Loucy (cell line): ENCODE results near the gene ACSM6.

Experiments used
- H2AFZ ChIP-seq: fragments of 200-600 bp; sonication (generic); 2 replicates; pipeline ENCODE4 v1.6.0; 2016; ENCODE audit warnings: antibody characterized with exemption, mild to moderate bottlenecking, low read length, moderate library complexity
- H3F3A ChIP-seq: fragments of 200-600 bp; 2 replicates; pipeline ENCODE4 v1.6.0; 2016; ENCODE audit warnings: antibody characterized with exemption, low read depth, mild to moderate bottlenecking
- H3K27me3 ChIP-seq: fragments of 200-600 bp; sonication (generic); 2 replicates; pipeline ENCODE4 v1.6.1; 2014; ENCODE audit warnings: low read length, mild to moderate bottlenecking; ENCODE audit not compliant: insufficient read depth, poor library complexity, severe bottlenecking
- H3K36me3 ChIP-seq: fragments of 200-600 bp; sonication (generic); 2 replicates; pipeline ENCODE4 v1.6.1; 2016; ENCODE audit warnings: low read length; ENCODE audit not compliant: insufficient read depth
- H3K4me1 ChIP-seq: fragments of 200-600 bp; sonication (generic); 2 replicates; pipeline ENCODE4 v1.5.1; 2014; ENCODE audit warnings: low read length, mild to moderate bottlenecking; ENCODE audit not compliant: insufficient read depth, poor library complexity, severe bottlenecking
- H3K4me2 ChIP-seq: fragments of 200-600 bp; sonication (generic); 2 replicates; pipeline ENCODE4 v1.6.0; 2014; ENCODE audit warnings: antibody characterized with exemption, low read length, low read depth, mild to moderate bottlenecking; ENCODE audit not compliant: poor library complexity, severe bottlenecking
- H3K4me3 ChIP-seq: fragments of 200-600 bp; sonication (generic); 2 replicates; pipeline ENCODE4 v1.5.1; 2014; ENCODE audit warnings: low read length, mild to moderate bottlenecking, mixed read lengths; ENCODE audit not compliant: poor library complexity, severe bottlenecking
- H3K79me2 ChIP-seq: fragments of 200-600 bp; sonication (generic); 2 replicates; pipeline ENCODE4 v1.6.1; 2014; ENCODE audit warnings: low read length; ENCODE audit not compliant: insufficient read depth
- H3K9ac ChIP-seq: fragments of 200-600 bp; sonication (generic); 2 replicates; pipeline ENCODE4 v1.6.0; 2014; ENCODE audit warnings: mild to moderate bottlenecking, low read depth, low read length, moderate library complexity; ENCODE audit not compliant: poor library complexity, severe bottlenecking
- H3K9me2 ChIP-seq: fragments of 200-600 bp; sonication (generic); replicated peaks from 2 replicates; pipeline ENCODE4 v1.6.1; 2016; ENCODE audit warnings: low read depth, low read length, mixed read lengths
- H3K9me3 ChIP-seq: fragments of 200-600 bp; sonication (generic); 2 replicates; pipeline ENCODE4 v1.6.1; 2014; ENCODE audit warnings: mild to moderate bottlenecking, antibody characterized with exemption, low read length, low read depth; ENCODE audit not compliant: insufficient read depth
- H4K20me1 ChIP-seq: fragments of 200-600 bp; sonication (generic); 2 replicates; pipeline ENCODE4 v1.6.0; 2014; ENCODE audit warnings: antibody characterized with exemption, low read length, mild to moderate bottlenecking; ENCODE audit not compliant: insufficient read depth, poor library complexity, severe bottlenecking
- EZH2phosphoT487 ChIP-seq: fragments of 200-600 bp; IDR thresholded peaks from 2 replicates; pipeline ENCODE4 v1.6.1; 2018; ENCODE audit warnings: antibody characterized with exemption, mild to moderate bottlenecking, moderate library complexity, borderline replicate concordance
- TF ChIP-seq, protein P1 (sequence below): fragments of 200-600 bp; sonication (generic); conservative IDR thresholded peaks from 2 replicates; pipeline ENCODE4 v1.5.1; 2014; ENCODE audit warnings: mild to moderate bottlenecking, antibody characterized with exemption, low read length

The ACSM6 gene

GRCh38 chr10:95187617-95188016 lies 6.4 kb upstream of the ACSM6 start:
- H3K27me3 ChIP-seq, result no peaks in the 10 kb centered on the region
- TF ChIP-seq, protein P1, sequence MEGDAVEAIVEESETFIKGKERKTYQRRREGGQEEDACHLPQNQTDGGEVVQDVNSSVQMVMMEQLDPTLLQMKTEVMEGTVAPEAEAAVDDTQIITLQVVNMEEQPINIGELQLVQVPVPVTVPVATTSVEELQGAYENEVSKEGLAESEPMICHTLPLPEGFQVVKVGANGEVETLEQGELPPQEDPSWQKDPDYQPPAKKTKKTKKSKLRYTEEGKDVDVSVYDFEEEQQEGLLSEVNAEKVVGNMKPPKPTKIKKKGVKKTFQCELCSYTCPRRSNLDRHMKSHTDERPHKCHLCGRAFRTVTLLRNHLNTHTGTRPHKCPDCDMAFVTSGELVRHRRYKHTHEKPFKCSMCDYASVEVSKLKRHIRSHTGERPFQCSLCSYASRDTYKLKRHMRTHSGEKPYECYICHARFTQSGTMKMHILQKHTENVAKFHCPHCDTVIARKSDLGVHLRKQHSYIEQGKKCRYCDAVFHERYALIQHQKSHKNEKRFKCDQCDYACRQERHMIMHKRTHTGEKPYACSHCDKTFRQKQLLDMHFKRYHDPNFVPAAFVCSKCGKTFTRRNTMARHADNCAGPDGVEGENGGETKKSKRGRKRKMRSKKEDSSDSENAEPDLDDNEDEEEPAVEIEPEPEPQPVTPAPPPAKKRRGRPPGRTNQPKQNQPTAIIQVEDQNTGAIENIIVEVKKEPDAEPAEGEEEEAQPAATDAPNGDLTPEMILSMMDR, result no peak
- TF ChIP-seq EZH2phosphoT487, result no peak
- H3K36me3 ChIP-seq, result no peaks in the 10 kb centered on the region
- no peaks in the 10 kb centered on the region for H3K4me1 ChIP-seq
- H3K9me2 ChIP-seq, result no peaks in the 10 kb centered on the region
- H3K4me3 ChIP-seq, result no peak overlapping the region
- no peak overlapping the region for H3K9ac ChIP-seq
- no peaks in the 10 kb centered on the region for H3F3A ChIP-seq
- no peaks in the 10 kb centered on the region for H3K9me3 ChIP-seq
- H3K79me2 ChIP-seq, result no peaks in the 10 kb centered on the region
- H2AFZ ChIP-seq, result no peak overlapping the region
- H3K4me2 ChIP-seq, result no peak overlapping the region
- H4K20me1 ChIP-seq, result no peaks in the 10 kb centered on the region

DNA sequence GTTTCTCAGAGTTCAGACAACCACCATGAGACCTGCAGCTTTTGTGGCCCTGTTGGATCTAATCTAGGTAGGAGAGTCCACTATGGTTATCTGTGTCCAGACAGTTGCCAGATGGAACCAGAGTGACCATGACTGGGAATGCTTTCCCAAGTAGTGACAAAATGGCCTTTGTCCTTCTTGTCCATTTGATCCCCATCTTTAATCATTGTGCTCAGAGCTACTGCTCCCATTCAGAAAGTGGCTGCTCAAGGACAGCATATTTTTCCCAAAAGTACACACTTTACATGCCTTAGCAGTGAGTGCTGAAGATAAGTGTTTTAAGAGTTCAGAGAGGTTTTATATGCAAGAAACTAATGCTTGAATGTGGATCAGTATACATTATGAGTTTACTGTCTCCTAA lies 5.4 kb upstream of the ACSM6 start:
- Histone ChIP-seq H3K9me2 (no peaks in the 10 kb centered on the region), H3K9ac (no peak overlapping the region), H2AFZ (no peak overlapping the region), H3K36me3 (no peaks in the 10 kb centered on the region), H3K27me3 (no peaks in the 10 kb centered on the region), H3F3A (no peaks in the 10 kb centered on the region), H3K9me3 (no peaks in the 10 kb centered on the region), H3K4me2 (no peak overlapping the region), H3K4me3 (no peak overlapping the region), H3K4me1 (no peaks in the 10 kb centered on the region), H3K79me2 (no peaks in the 10 kb centered on the region), H4K20me1 (no peaks in the 10 kb centered on the region)
- no peak for TF ChIP-seq EZH2phosphoT487
- TF ChIP-seq, protein P1, result no peak

DNA sequence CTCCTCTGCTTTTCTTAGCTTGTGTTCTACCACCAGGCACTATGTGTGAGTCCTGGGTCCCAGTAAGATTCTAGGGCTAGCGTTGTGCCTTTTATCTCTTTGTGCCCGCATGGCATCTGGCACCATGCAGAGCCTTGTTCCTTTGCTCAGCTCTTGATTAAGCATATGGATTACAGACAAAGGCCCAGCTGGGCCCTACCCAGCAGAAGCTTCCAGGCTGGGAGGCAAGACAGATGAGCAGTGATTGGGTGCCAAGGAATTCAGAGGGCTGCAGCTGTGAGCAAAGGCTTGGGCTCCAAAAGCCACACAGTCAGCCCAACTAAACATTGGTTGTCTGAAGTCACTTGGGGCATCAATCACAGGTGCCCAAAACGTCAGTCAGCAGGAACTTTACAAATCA lies 2.0 kb downstream of the ACSM6 start:
- Histone ChIP-seq H3K4me1 (no peaks in the 10 kb centered on the region), H3K27me3 (no peaks in the 10 kb centered on the region)

More for the DNA sequence above, 2.0 kb downstream of the ACSM6 start:
- Histone ChIP-seq H3K36me3 (no peaks in the 10 kb centered on the region), H3K4me3 (no peak overlapping the region), H4K20me1 (no peaks in the 10 kb centered on the region), H3K9ac (no peak overlapping the region), H2AFZ (no peak overlapping the region), H3K4me2 (no peak overlapping the region), H3F3A (no peaks in the 10 kb centered on the region), H3K9me2 (no peaks in the 10 kb centered on the region), H3K79me2 (no peaks in the 10 kb centered on the region), H3K9me3 (no peaks in the 10 kb centered on the region)
- TF ChIP-seq EZH2phosphoT487, result no peak
- TF ChIP-seq, protein P1, result no peak
